HG02610 (cell line): ENCODE results near the gene C6orf120.

ENCODE experiments used
- ATAC-seq: cut with Tn5 transposase; IDR thresholded peaks from one replicate; pipeline ENCODE4 v1.9.1; 2021; ENCODE audit warnings: mild to moderate bottlenecking, moderate library complexity; ENCODE audit not compliant: unreplicated experiment

C6orf120 gene

DNA sequence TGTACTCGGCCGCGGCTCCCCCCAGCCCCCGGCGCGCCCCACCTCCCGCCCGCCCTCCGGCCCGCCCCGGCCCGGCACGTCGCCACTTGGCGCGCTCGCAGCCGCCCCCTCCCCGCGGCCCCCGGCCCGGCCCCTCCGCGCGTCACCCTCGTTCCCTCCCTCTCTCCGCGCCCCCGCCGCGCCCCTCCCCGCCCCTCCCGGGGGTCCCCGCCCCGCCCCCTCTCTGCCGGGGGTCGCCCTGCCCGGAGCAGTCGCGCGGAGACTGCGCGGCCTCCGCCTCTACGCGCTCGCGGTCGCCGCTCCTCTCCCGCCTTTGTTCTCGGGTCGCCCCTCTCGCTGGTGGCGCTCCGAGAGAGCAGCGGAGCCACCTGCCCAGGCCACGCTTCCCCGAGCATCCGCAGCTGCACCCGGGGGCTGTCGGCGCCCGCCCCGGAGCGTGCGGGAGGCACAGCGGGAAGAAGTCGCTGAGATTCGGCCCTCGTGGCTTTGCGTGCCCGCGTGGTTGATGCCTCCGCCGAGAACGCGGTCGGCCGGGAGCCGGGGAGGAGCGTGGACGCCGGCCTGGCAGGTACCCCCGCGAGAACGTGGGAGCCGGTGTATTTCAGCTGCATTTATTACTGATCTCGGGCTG lies 22.7 kb downstream of the C6orf120 start, which contains the start of gene PHF10:
Gene PHF10, minus strand, starts transcription at position 7 of the 631 bp plus-strand sequence. CDS start 569 bp downstream, outside the sequence.
- peak; percentile 45 for ATAC-seq

DNA sequence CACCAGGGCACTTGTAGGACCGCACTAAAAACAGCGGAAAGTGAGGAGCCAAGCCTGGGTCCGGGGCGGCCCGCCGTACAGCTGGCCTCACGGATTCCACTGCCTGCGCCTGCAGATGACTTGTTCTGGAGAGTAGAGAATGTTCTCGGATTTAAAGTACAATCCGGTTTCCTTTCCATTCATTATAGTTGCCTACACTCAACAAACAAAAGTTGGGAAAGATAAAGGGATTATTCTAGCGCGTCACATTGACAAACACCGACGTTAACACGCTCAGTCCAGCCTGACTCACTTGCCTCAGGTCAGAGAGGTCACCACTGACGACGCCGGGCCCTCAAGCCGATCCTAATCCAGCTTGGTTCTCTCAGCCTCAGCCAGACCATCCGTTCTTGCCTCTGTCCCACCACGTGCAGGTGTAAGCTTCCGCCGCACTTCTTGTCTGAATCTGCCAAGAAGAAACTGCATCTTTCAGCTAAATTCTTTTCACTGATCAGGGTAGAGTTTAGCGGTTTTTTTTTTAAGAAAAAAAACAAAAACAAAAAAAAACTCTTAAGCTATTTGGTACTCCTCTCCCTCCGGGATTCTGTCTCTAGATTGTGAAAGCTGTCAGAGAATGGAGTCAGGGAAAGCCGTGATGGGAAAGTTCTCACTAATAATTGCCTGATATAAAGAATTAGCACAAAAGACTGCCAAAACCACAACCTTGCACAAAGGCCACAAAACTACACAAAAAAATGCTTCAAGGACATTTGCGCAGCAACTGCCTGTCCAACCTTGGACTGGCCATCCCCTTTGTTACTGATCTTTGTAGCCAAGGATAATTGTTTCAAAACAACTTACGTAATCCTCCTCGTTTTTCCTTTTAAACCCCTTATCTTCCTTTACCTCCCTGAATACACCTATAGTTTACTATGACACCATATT lies 23.5 kb downstream of the C6orf120 start:
- peak; percentile 17 for ATAC-seq

DNA sequence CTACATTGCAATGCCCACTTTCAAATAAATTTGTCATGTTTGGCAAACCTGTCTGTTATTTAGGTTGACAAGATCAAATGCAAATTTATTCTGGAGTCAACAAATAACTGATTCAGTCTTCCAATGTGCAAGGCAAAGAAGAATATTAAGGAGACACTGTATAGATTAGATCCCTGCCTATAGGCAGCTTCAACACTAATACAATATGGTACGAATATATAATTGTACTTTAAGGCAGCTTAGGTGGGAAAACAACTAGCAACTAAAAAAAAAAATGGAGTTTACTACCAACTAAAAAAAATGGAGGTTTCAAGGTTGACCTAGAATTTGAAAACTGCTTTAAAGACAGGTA lies 24.1 kb downstream of the C6orf120 start:
- no peak for ATAC-seq

DNA sequence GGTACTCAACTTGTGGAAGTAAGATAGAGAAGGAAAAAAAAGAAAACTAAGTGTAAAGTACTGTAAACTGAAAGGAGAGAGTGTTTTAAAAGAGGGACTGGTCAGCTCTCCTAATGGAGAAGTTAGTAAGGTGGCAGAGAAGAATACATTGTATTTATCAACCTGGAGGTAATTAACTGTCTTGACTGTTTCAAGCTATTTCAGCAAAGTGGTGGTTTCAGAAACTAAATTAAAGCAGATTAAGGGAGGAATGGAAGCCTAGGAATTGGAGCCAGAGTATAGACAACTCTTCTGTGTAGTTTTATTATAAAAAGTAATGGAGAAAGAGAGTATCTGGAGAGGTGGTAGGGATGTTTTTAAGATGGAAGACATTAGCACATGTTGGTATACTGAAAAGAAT lies 25.0 kb downstream of the C6orf120 start:
- ATAC-seq, result no peak

DNA sequence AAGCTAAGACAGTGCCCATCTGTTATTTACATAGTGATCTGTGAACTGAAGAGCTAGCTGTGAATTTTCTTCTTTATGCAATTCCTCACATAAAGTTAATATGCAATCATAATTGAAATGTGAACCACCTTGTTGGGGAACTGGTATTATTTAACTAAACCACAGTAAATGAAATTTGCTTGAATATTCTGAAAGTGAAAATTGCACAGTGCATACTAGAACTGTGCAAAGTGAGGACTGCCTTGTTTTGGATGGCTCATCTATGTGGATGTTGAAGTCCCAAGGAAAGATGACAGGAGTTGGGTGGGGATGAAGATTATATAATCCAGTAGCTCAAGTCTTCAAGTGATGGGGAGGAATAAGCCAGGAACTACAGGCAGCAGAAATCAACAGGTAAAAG lies 28.0 kb downstream of the C6orf120 start:
- no peak for ATAC-seq

DNA sequence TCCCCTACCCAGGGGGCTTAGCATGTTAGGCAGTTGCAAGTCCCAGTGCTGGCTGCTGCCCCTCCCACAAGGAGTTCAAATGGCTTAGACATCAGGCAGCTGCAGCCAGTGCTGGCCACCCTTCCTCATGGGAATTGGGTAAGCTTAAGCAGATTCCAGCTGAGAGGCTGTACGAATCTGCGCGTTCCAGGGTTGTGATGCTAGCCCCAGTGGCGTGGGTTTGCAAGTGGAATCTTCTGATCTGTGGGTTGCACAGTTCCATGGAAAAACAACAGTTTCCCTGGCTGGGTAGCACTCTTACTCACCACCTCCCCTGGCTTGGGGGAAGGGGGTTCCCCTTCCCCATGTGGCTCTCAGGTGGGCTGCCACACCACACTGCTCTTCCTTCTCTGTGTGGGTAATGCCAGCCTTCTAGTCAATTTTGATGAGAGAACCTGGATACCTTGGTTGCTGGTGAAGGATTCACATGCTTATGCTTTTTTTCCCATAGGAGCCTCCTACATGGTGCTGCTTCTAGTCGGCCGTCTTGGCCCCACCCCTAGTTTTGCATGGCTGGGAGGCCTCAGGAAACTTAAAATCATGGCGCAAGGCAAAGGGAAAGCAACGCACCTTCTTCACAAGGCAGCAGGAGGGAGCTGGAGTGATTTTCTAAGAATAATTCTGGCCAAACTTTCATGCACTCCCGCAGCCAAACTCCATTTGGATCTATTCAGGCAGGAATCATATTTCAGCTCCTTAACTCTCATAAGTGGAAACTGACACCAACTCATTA lies 36.5 kb downstream of the C6orf120 start:
- ATAC-seq, result no peak

DNA sequence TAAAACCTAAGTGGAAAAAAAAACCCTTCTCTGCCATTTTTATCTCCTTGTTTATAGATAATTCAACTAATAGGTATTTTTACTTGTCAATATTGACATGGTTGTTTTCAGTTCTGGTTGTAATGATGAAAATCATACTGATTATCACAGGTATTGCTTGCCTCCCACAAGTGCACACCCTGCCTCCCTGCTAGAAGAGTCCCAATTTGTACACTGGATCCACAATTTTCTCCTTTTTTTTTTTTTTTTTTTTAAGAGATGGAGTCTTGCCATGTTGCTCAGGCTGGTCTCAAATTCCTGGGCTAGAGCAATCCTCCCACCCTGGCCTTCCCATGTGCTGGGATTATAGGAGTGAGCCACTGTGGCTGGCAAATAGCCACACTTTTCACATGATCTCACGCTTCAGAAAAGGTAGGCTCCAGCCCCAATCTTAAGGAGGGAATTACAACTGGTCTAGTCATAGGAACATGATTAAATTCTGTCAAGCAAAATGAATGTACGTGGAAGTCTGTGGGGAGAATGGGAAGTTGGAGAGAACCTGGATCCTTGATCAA lies 37.1 kb downstream of the C6orf120 start:
- no peak for ATAC-seq

DNA sequence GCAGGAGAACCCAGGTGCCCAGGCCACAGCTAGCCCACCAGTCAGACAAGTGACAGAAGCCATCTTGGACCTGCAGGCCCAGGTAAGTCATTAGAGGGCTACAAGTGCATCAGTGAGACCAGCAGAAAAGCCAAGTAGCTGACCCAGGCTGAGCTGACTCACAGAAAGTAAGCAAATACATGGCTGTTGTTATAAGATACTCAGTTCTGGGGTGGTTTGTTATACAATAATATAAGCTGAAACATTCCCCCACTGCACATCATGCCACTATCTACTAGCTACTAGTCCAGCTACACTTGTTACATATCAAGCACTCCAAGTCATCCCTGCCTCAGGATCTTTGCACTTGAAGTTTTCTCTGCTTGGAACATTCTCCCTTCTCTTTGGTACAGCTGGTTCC lies 39.4 kb downstream of the C6orf120 start:
- ATAC-seq, result no peak

DNA sequence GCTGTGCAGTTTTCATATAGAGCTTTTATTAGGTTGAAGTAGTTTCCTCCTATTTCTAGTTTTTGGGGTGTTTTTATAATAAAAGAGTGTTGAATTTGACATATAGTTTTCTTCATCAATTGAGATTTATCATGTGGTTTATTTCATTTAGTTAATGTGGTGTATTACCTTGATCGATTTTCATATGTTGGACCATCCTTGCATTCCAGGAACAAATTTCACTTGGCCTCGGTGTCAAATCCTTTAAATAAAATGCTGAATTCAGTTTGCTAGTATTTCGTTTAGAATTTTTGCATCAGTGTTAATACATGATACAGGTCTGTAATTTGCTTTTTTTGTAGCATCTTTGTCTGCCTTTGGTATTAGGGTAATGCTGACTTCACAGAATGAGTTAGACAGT lies 43.5 kb downstream of the C6orf120 start:
- no peak for ATAC-seq

DNA sequence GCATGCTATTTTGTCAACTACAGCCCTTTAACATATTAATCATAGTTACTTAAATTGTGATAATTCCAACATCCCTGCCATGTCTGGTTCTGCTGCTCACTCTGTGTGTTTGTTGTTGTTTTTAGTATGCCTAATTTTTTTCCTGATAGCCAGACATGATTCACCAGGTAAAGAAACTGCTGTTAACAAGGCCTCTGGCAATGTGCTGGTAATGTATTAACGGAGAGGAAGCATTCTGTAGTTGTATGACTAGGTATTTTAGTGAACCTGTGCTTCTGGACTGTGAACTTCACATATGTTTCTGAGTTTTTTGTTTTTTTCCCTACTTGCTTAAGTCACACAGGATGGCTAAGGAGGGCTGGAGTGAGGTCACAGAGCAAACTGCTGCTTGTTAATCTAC lies 44.6 kb downstream of the C6orf120 start:
- ATAC-seq, result no peak

DNA sequence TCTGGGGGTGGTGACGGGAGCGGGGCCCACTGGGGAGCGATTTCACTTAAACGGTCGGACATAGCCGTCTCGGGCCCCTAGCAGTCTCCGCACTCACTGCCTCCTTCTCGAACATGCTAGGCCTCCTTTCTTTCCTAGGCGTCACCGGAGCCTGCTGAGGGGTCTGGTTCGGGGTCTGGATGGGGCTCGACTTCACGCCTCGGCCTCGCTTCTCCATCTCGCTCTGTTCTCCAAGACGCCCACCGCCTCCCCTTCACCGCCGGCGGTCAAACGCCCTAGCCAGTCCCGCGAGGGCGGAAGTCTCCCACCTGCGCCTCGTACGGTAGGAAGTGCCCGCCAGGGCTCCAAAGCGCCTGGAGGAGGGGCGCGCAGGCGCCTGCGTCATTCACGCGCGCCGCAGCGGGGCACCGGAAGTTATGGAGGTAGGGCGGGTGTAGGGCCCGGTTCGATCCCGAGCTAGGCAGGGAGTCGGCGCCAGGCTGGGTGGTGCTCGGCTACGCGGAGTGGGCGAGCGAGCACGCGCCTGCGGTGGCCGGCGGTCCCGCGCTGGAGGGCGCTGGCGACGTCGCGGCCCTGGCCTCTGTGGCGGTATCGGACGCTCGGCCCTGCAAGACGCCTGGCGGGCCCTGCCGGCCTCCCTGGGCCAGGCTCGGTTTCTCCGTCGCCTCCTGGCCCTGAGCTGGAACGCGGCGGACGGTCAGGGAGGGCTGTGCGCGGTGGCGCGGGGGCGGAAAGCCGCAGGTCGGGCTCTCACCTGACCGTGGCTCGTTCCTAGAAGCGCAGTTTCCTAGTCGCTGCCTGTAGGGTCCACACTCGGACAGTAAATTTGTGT lies 49.5 kb downstream of the C6orf120 start, which contains the start of the genes DYNLT2 and ERMARD:
Gene DYNLT2, minus strand, starts transcription at position 331 of the 832 bp plus-strand sequence. Its CDS starts 114 bp downstream, at position 217.
Gene ERMARD, plus strand, starts transcription at position 381 of the 832 bp plus-strand sequence. Its CDS starts 36 bp downstream, at position 417.
- peak; percentile 94 for ATAC-seq

DNA sequence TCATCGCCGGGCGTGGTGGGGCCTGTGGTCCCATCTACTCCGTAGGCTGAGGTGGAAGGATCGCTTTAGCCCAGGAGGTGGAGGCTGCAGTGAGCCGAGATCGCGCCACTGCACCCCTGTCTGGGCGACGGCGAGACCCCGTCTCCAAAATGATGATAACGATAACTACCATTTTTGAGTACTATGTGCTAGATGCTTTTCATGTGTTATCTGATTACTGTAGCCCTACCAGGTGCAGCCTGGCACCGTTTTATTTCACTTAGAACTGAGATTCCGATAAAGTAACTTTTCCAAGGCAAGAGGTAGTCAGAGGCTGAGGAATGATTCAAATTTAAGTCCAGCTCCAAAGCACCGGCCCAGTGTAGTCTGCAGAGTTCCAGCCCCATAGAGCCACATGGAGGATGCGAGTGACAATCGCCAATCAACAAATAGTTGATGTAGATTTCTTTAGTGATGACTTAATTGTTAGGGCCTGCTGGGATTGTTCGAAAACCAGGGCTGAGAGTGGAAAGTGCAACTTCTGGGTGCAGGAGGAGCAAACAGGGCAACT lies 50.2 kb downstream of the C6orf120 start:
- ATAC-seq, result no peak
